Measurements from ENCODE around the gene LUC7L3.
A peak's percentile ranks its signal among the peaks of the same experiment; 100 is the strongest.

The LUC7L3 gene

DNA sequence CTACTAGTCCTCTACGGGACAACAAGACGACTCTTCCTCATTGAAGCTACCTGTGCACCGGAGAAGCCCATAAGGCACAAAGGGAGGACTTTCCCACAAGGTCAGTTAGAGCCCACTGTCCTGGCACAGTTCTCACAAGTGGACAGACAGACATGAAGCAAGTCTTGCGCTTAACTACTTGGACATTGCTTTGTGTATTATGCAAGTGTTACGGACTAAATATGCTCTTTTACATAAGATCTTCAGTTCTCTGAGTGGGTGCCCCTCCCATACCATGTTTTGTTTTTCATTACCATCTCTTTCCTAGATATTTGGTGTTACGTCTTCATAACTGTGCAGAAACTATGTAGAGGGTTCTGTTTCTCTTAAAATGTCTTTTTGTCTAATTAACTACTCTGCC is 29.8 kb downstream of the LUC7L3 start:
- DNase-seq (ENCODE audit: extremely low read depth in 1 of 2, low read depth in 1 of 2): no peak

DNA sequence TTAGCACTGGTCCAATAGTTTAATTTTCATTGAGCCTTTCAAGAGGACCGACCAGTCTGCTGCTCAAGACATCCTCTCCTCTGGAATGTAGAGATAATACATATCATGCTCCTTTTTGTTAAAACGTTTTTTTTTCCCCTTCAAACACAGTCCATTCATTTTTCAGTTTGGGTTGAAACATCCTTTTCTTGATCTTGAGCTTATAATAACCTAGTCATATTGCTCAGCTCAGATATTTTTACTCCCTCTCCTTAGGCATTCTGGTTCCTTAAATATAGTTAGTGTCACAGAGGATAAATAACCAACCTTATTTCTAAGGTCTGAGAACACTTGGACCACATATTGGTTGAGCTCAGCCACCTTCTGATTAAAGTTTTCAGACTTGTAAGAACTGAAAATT is 35.1 kb downstream of the LUC7L3 start:
- DNase-seq (ENCODE audit: extremely low read depth in 1 of 2, low read depth in 1 of 2): no peak

DNA sequence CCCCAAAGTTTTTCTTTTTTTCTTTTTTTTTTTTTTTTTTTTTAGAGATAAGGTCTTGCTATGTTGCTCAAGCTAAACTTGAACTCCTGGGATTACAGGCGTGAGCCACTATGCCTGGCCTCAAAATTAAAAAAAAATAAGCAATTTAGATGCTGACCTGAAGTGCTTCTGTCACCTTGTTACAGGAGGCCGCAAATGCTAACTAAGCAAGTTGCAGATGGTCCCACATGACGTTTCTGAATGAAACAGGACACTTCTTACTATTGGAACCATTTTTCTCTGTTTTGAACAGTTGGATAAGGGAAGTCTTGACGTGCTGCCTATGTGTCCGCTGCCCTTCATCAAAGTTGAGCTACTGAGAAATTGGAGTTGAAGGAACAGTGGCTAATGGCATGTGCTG is 39.1 kb downstream of the LUC7L3 start:
- DNase-seq (ENCODE audit: extremely low read depth in 1 of 2, low read depth in 1 of 2): no peak

DNA sequence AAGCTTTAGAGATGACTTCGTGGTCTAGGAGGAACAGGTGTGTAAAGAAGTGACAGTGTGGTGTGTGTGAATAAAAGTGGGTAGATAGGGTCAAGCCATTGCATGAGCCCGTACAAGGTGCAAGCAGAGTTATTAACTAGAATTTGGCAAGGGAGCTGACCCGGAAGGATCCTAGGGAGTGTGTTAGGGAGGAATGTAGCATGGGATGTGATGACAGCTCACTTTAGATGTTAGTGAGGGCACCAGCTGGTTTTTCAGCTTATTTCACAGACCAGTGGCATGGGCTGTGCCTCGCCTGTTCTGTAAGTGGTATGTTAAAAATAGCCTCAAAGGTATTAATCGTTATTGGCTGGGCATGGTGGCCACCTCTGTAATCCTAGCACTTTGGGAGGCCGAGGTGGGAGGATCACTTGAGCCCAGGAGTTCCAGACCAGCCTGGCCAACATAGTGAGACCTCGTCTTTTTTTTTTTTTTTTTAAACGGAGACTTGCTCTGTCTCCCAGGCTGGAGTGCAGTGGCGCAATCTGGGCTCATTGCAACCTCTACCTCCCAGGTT is 39.7 kb downstream of the LUC7L3 start:
- no peak for DNase-seq (ENCODE audit: extremely low read depth in 1 of 2, low read depth in 1 of 2)

DNA sequence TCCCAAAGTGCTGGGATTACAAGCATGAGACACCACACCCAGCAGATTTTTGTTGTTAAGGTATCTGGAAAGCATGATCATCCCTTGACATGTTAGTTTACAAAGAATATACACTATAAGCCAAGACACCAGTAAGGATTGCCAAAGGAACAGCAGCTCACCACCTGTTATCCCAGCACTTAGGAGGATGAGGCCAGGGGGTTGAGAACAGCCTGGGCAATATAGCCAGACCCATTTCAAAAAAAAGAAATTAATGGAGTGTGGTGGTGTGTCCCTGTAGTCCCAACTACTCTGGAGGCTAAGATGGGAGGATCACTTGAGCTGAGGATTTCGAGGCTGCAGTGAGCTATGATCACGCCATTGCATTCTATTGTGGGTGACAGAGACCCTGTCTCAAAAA is 42.8 kb downstream of the LUC7L3 start:
- DNase-seq (ENCODE audit: extremely low read depth in 1 of 2, low read depth in 1 of 2): no peak

DNA sequence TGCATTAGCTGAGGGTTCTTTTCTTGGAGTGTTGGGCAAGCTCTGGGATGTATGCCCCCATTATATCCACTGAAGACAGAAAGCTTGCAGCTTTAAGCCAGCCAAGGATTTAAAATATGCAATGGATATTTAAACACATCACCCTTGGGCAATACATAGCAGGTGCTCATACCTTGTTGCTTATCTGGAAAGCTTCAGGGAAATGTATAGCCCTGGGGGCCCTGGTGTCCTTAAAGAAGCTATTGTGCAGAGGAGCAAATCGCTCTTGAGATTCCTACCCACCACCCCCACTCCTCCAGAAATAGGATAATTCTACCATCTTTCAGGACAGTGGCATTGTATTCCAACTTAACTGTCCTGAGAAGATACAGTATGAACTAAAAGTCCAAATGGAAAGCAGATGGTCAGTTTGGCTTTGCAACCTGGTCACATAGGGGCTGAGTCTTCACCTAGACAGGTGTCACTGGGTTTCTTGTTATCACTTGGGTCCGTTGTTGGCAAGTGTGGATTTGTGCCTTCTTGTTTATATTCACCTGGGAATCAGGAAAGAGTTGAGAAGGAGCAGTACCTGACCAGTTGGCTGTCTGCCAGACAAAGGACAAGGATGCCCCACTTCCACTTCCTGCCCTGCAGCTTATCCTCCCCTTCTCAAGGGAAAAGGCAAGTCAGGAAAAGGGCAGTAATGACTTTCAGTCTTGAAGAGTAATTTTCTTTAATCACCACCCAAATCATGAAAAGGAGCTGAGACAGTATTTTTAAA is 44.5 kb downstream of the LUC7L3 start:
- DNase-seq (ENCODE audit: extremely low read depth in 1 of 2, low read depth in 1 of 2): no peak

DNA sequence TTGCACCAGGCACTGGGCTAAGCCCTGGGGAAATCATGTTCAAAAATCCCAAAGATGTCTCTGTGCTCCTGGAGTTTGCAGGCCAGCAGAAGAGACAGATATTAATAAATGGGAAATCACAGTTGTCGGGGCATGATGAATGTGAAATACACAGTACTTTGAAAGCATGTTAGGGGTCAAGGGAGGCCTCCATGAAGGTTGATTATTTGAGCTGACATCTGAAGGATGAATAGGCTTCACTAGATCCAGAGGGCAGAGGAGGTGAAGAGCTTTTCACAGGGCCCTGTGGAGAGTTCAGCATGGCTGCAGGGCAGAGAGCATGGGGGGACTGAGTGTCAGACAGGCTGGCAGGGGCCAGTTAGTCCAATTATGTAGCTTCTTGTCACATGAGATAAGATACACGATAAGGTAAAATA is 45.3 kb downstream of the LUC7L3 start:
- no peak for DNase-seq (ENCODE audit: extremely low read depth in 1 of 2, low read depth in 1 of 2)

DNA sequence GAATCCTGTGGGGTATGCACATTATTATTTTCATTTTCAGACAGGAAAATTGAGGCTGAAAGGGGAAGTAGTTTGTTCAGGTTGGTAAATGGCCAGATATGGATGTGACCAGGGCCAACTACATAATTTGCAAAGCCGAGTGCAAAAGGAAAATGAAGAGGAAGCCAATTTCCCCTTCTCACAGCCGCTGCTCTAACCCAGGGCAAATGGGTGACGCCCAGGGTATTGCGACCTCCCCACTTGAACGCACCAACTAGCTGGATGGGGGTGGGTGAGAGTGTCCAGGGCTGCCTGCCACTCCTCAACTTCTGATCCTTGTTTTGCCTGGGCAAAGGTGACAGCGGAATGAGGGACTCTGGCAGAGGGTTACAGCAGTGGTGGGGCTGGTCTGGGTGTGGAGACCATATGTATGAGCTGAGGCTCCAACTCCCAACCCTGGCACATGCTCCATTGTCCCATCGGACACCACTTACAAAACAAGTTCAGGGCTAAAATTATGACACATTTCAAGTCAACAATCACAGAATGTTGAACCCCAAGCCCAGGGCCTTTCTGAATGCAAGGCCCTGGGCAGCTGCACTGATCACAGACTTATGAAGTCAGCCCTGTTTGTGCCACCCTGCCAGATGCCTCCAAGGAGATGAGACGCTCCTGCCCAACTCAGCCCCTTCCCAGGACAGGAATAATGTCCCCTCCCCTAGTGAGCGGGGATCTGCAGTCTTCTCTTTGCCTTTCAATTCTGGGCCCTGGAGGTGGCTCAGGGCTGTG is 46.2 kb downstream of the LUC7L3 start:
- no peak for DNase-seq (ENCODE audit: extremely low read depth in 1 of 2, low read depth in 1 of 2)

DNA sequence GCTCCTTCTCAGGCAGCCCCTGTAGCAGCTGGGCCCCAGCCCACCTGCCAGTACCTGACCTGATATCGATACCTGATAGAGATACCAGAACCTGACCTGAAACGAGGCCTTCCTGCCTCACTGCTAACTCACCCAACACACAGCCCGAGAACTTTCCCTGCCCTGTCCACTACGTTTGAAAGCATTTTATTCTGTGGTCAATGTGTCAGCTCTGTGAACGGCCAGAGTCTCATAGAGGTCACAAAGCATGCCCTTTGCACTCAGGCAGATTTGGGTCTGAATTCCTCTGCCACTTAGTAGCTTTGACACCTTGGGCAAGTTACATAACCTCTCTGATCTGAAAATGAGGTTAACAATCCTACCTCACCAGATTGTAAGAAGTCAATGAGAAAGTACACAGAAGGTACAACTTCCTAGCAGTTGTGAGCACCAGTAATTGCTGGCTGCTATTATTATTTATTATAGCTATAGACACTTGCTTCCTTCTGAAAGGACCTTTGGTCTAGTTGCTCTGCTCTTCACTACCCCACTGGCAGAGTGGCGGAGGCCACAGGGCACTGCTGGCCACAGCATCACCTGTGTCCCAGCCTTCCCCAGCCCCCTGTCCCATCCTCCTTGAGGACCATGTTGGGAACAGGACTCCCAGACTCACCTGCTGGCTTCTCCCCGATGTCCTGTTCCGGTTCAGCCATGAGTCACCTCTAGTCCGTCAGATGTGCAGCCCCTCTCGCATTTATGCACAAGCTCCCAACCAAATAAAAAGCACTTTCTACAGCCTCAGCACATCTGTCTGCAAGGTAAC is 47.0 kb downstream of the LUC7L3 start:
- no peak for DNase-seq (ENCODE audit: extremely low read depth in 1 of 2, low read depth in 1 of 2)

DNA sequence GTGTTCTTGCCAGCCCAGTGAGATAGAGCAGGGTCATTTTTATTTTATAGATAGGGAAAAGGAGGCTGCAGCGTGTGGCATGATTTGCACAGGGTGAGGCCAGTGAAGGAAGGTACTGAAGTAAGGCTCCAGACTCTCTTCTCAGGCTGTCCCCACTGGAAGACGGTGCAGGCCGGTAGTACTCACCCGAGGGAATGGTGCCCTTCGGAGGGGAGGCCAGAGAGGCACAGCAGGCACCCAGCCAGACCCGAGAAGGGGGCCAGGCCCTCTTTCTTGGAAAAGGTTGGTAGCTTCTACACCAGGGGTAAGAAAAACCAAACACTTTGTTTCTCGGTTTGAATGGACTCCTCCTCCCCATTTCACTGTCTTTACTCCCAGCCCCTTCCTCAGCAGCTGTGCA is 47.6 kb downstream of the LUC7L3 start:
- DNase-seq (ENCODE audit: extremely low read depth in 1 of 2, low read depth in 1 of 2): no peak

DNA sequence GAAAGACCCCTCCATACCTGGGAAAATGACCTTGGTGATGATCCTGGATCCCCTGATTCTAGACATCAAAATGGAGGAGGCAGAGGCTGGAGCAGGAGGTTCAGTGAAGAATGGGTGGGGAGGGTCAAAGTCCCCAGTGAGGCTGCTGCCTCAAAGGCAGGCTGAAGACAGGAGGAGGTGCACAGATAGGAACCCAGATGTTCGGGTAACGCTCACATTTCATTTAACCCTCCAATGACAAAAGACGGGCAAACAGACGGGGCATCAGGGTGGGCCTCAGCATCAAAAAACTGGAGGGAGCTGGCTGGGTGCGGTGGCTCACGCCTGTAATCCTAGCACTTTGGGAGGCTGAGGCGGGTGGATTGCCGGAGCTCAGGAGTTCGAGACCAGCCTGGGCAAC is 48.0 kb downstream of the LUC7L3 start, which contains the start of gene ANKRD40CL:
Gene ANKRD40CL (minus strand): TSS at position 73 of the 400 bp plus-strand sequence. CDS start 605 bp downstream, outside the sequence.
- DNase-seq (ENCODE audit: extremely low read depth in 1 of 2, low read depth in 1 of 2): no peak

DNA sequence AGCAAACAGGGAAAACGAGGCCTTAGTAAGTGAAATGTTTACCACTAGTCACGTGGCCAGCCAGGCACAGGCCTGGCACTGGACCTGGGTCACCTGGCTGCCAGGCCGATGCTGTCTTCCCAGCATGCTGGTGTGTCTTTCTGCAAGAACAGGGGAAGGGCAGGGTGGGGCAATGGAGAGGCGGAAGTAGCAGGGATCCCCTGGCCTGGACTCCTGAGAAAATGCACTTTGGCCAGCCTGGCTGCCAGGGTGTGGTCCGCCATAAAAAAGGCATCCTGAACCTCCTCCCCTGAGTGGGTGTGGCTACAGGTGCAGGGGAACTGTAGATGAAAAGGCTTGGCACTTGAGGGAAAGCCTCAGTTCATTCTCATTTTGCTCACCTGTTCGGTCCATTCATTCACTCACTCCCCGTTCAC is 49.0 kb downstream of the LUC7L3 start:
- no peak for DNase-seq (ENCODE audit: extremely low read depth in 1 of 2, low read depth in 1 of 2)

DNA sequence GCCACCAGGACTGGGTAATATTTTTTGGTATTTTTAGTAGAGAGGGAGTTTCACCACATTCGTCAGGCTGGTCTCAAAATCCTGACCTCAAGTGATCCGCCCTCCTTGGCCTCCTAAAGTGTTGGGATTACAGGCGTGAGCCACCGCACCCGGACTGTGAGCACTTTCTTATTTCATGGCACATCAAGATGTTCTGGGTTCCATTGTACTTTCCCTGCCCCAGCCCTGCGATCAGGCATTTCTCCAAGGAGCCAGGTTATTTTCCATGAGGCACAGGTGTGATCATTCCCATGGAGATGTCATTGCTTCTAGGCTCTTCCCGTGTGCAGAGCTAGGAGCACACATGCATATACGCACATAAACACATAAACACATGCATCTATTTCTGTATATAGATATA is 50.5 kb downstream of the LUC7L3 start:
- DNase-seq (ENCODE audit: extremely low read depth in 1 of 2, low read depth in 1 of 2): no peak

DNA sequence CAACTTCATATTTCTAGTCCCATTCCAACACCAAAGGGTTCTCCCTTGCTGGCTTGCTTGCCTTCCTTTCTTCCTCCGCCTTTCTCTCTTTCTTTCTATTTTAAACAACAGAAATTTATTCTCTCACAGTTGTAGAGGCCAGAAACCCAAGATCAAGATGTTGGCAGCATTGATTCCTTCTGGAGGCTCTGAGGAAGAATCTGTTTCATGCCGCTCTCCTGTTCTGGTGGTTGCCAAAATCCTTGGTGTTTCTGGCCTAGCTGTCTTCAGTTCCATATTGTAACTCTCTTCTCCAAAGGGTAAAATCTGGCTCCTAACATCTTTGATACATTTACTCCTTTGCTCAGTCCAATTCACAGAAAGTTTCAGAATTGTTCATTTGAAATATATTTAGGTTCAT is 50.9 kb downstream of the LUC7L3 start:
- DNase-seq (ENCODE audit: extremely low read depth in 1 of 2, low read depth in 1 of 2): no peak

DNA sequence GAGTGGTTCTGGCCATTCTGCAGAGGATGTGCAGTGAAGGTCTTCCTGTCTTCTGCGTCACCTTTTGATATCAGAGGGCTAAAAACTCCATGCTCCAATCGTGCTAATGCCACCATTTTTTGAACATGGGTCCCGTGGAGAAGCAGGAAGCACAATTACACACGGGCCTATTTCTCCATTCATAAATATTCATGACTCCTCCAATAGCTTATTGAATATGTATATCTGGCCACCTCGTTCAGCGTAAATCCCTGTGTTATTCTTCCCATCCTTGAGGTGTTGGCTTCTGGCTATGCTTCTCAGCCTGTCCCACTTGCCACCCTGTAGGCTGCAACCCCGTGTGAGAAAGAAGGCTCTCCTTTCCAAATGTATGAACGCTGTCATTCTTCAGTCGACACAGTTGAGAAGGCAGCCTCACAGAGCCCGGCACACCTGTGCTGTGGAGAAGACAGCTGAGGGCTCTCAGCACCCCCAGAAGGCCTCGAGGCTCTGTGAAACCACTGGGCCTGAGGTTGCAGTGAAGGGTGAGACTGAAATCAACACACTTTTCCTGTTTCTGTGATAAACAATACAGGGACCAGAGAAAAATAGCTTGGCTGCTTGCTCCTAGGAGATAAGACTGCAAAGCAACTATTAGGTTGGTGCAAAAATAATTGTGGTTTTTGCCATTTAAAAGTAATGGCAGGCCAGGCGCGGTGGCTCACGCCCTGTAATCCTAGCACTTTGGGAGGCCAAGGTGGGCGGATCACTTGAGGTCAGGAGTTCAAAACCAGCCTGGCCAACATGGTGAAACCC is 52.8 kb downstream of the LUC7L3 start:
- no peak for DNase-seq (ENCODE audit: extremely low read depth in 1 of 2, low read depth in 1 of 2)

DNA sequence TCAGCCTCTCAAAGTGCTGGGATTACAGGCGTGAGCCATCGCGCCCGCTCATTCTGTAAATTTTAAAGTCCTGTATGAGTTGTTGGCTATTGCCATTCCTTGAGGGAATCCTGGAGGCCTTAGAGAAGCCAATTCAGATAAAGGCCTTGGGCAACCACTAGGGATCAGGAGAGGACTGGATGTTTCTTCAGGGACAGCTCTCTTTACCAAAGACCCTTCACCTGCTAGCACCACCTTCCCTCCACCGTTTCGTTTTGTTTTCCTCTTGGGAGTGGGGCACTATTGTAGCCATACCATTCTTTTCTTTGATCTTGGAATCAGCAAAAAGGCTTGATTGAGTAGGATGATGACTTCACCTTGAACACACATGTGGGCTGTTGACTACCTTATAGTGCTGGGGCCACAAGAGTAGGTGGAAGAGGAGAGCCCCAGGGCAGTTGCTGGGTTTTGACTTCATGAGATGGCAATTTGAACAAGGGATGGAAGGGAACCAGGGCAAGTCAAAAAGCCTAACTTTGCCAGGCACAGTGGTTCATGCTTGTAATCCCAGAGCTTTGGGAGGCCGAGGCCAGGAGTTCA is 54.9 kb downstream of the LUC7L3 start:
- DNase-seq (ENCODE audit: extremely low read depth in 1 of 2, low read depth in 1 of 2): no peak

DNA sequence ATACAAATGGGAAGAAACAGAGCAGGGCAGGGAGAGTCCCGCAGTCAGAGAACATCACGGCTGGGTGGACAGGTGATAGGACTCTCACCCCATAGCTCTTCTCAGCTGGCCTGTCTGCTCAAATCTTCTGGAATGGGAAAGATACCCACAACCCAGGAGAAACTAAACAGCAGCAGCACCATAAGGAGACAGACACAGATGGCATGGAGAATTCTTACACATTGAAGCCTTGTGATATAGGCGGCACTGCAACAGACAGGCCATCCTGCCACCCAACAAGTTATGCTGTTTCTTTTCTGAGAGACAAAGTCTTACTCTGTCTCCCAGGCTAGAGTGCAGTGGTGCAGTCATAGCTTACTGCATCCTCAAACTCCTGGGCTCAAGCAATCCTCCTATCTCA is 56.5 kb downstream of the LUC7L3 start:
- no peak for DNase-seq (ENCODE audit: extremely low read depth in 1 of 2, low read depth in 1 of 2)

DNA sequence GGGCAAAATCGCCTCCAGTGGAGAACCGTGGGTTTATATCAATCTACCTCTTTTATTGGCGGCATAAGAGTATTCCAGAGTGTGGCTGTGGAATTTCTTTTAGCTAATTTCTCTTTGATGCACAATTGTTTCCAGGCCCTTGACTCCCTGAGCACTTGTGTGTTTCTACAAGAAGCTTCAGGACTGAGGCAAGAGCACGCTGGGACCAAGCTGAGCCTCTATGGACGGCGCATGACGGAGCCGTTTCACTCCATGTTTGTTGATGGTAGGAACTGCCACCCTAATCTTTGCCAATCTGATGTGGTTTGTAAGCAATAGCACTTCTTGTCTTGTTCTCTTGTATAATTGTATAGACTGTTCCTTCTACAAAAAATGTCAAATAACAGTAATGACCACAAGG is 59.1 kb downstream of the LUC7L3 start:
- DNase-seq (ENCODE audit: extremely low read depth in 1 of 2, low read depth in 1 of 2): no peak

DNA sequence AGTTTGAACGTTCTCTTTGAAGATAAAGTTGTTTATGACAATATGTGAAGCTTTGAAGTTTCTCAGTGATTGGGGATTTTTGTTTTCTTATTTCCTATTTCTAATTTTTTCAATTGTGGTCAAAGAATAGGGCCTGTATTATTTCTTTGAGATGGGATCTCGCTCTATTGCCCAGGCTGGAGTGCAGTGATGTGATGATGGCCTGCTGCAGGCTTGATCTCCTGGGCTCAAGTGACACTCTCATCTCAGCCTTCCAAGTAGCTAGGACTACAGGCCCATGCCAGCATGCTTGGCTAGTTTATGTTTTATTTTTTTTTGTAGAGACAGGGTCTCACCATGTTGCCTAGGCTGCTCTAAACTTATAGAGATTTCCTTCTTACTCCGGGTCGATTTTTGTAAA is 59.6 kb downstream of the LUC7L3 start:
- DNase-seq (ENCODE audit: extremely low read depth in 1 of 2, low read depth in 1 of 2): no peak

DNA sequence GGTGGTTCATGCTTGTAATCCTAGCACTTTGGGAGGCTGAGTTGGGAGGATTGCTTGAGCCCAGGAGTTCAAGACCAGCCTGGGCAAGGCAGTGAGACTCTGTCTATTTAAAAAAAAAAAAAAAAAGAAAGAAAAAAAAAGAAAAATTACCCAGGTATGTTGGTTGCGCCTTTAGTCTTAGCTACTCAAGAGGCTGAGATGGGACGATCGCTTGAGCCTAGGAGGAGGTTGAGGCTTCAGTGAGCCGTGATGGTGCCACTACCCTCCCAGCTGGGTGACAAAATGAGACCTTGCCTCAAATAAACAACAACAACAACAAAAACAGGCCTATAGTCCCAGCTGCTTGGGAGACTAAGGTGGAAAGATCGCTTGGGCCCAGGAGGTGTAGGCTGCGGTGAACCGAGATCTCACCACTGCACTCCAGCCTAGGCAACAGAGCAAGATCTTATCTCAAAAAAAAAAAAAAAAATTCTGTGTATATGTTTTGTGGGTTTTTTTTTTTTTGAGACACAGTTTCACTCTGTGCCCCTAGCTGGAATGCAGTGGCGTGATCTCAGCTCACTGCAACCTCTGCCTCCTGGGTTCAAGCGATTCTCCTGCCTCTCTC is 60.4 kb downstream of the LUC7L3 start:
- peak in 1 of 2 donors; percentile 11 for DNase-seq (ENCODE audit: extremely low read depth in 1 of 2, low read depth in 1 of 2)

Data from activated CD8-positive, alpha-beta memory T cell treated with anti-CD3 and anti-CD28 coated beads for 1 hour (primary cell).